Mesenchymal stem cell (in vitro differentiated cells and primary cell): Measurements from ENCODE around the gene ZSCAN26. TPM values are rescaled to one million over a fixed set of nuclear protein-coding genes. Genes with fewer than 3 reads are reported as not detected.

Experiments
- small RNA-seq: library from polyadenylated mRNA; stranded (forward); fragments of <200 nt; extraction: miRNeasy Mini kit (QIAGEN cat#:217004); gene quantifications from one replicate; pipeline ENCODE3, GENCODE V24; 2013; ENCODE audit warnings: low read depth

The ZSCAN26 gene

Small RNA genes lying within 50 kb of the gene (small RNA-seq; reads per million reads assigned to genes)
- not detected for gene AL021997.1
- gene AL021997.2: not detected
